Trophoblast cell (in vitro differentiated cells and primary cell): ENCODE data around the gene PIGN.

Experiments used
- DNase-seq, 2 donors: peaks; one replicate each; pipeline ENCODE4 v3.0.0-alpha.2; 2016
- H2AFZ ChIP-seq: 2 replicates; pipeline ENCODE4 v1.6.1; 2013; ENCODE audit warnings: low read length, moderate library complexity, mild to moderate bottlenecking; ENCODE audit not compliant: insufficient read depth, poor library complexity
- H2AK5ac ChIP-seq: 2 replicates; pipeline ENCODE4 v1.6.1; 2013; ENCODE audit warnings: mild to moderate bottlenecking, low read length
- H2BK120ac ChIP-seq: 2 replicates; pipeline ENCODE4 v1.6.1; 2013; ENCODE audit warnings: low read length, mild to moderate bottlenecking, moderate library complexity; ENCODE audit not compliant: insufficient read depth, poor library complexity
- H2BK12ac ChIP-seq: 2 replicates; pipeline ENCODE4 v1.6.1; 2013; ENCODE audit warnings: mild to moderate bottlenecking, low read length, moderate library complexity
- H2BK5ac ChIP-seq: 2 replicates; pipeline ENCODE4 v1.6.1; 2013; ENCODE audit warnings: low read length, low read depth, moderate library complexity, mild to moderate bottlenecking; ENCODE audit not compliant: poor library complexity
- H3K14ac ChIP-seq: 2 replicates; pipeline ENCODE4 v1.6.1; 2013; ENCODE audit warnings: mild to moderate bottlenecking, low read length
- H3K18ac ChIP-seq: 2 replicates; pipeline ENCODE4 v1.6.1; 2013; ENCODE audit warnings: mild to moderate bottlenecking, low read length
- H3K23ac ChIP-seq: 2 replicates; pipeline ENCODE4 v1.6.1; 2013; ENCODE audit warnings: low read length
- H3K27ac ChIP-seq: 2 replicates; pipeline ENCODE4 v1.5.1; 2013; ENCODE audit warnings: low read depth, mild to moderate bottlenecking, inconsistent platforms, low read length, moderate library complexity
- H3K27me3 ChIP-seq: 2 replicates; pipeline ENCODE4 v1.6.1; 2013; ENCODE audit warnings: inconsistent platforms, mild to moderate bottlenecking, low read length, moderate library complexity; ENCODE audit not compliant: insufficient read depth
- H3K36me3 ChIP-seq, 2 experiments: 1 replicate in 1 of 2; 2 replicates in 1 of 2; pipeline ENCODE4 v1.6.1; 2013; ENCODE audit warnings: low read length in 2 of 2, mild to moderate bottlenecking in 2 of 2, moderate library complexity in 1 of 2; ENCODE audit not compliant: insufficient read depth in 2 of 2, control insufficient read depth in 1 of 2
- H3K4ac ChIP-seq: 2 replicates; pipeline ENCODE4 v1.6.1; 2013; ENCODE audit warnings: low read depth, mild to moderate bottlenecking, low read length, moderate library complexity
- H3K4me1 ChIP-seq, 2 experiments: 1 replicate in 1 of 2; 2 replicates in 1 of 2; pipeline ENCODE4 v1.6.1; 2013; ENCODE audit warnings: low read length in 2 of 2, mild to moderate bottlenecking in 2 of 2, moderate library complexity in 1 of 2; ENCODE audit not compliant: insufficient read depth in 2 of 2, control insufficient read depth in 1 of 2
- H3K4me2 ChIP-seq: 2 replicates; pipeline ENCODE4 v1.6.1; 2013; ENCODE audit warnings: inconsistent platforms, mild to moderate bottlenecking, low read length, moderate library complexity
- H3K4me3 ChIP-seq: 2 replicates; pipeline ENCODE4 v1.5.1; 2013; ENCODE audit warnings: mild to moderate bottlenecking, low read depth, low read length, inconsistent platforms
- H3K79me1 ChIP-seq: one replicate; pipeline ENCODE4 v1.6.1; 2013; ENCODE audit warnings: low read length
- H3K79me2 ChIP-seq: 2 replicates; pipeline ENCODE4 v1.6.1; 2013; ENCODE audit warnings: low read length, mild to moderate bottlenecking; ENCODE audit not compliant: control insufficient read depth, insufficient read depth, poor library complexity
- H3K9ac ChIP-seq: 2 replicates; pipeline ENCODE4 v1.6.1; 2013; ENCODE audit warnings: mild to moderate bottlenecking, low read length
- H3K9me3 ChIP-seq: 2 replicates; pipeline ENCODE4 v1.6.1; 2013; ENCODE audit warnings: low read depth, mild to moderate bottlenecking, control low read depth, inconsistent platforms, low read length; ENCODE audit not compliant: insufficient read depth
- H4K12ac ChIP-seq: 2 replicates; pipeline ENCODE4 v1.6.1; 2013; ENCODE audit warnings: low read depth, mild to moderate bottlenecking, low read length, moderate library complexity
- H4K8ac ChIP-seq: 2 replicates; pipeline ENCODE4 v1.6.1; 2013; ENCODE audit warnings: low read depth, mild to moderate bottlenecking, low read length, moderate library complexity
- H4K91ac ChIP-seq: one replicate; pipeline ENCODE4 v1.6.1; 2013; ENCODE audit warnings: low read depth, mild to moderate bottlenecking, low read length, moderate library complexity
- WGBS: extraction: QIAGEN DNeasy Blood & Tissue Kit; methylation state at CpG from one replicate; pipeline ENCODE4 v1.1.7; 2013; ENCODE audit warnings: missing lambda C conversion rate; ENCODE audit not compliant: insufficient read length, insufficient coverage; ENCODE audit errors: extremely low coverage; 5-methylcytosine and 5-hydroxymethylcytosine counted together

PIGN gene

DNA sequence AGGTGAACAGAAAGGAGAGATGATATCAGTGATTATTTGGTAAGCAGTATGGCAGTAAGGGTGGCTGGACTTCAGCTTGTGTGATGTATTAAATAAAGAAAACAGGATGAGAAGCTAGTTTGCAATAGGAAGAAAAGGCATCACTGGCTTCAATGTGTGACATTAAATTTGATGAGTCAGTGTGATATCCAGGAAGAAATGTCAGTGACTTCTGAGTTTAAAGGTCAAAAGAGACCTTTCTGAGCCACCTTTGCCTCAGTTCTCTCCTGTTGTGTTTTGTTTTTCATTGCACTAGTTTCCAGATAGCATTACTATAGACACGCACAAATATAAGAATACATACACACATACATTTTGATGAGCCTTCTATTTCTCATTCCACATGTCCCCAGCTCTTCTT is 105.6 kb downstream of the PIGN start:
- WGBS = no CpG with 5 or more reads among the region's 1 CpG
- Histone ChIP-seq H3K4me3 (no peak overlapping the region), H3K23ac (no peak overlapping the region), H4K91ac (no peak overlapping the region), H3K27me3 (no peaks in the 10 kb centered on the region), H3K9ac (no peak overlapping the region), H3K4ac (no peak overlapping the region), H2AFZ (no peak overlapping the region), H2BK5ac (no peak overlapping the region), H2AK5ac (no peak overlapping the region), H2BK120ac (no peak overlapping the region), H3K4me1 (peaks cover 0 to 2% of the 10 kb centered on the region in 2 experiments), H3K4me2 (no peak overlapping the region), H3K9me3 (no peaks in the 10 kb centered on the region), H4K12ac (no peak overlapping the region), H3K27ac (no peak overlapping the region), H3K36me3 (no peaks in the 10 kb centered on the region), H3K18ac (no peak overlapping the region), H3K79me2 (no peaks in the 10 kb centered on the region), H2BK12ac (no peak overlapping the region), H4K8ac (no peak overlapping the region), H3K14ac (no peak overlapping the region), H3K79me1 (no peaks in the 10 kb centered on the region)
- DNase-seq = no peak

DNA sequence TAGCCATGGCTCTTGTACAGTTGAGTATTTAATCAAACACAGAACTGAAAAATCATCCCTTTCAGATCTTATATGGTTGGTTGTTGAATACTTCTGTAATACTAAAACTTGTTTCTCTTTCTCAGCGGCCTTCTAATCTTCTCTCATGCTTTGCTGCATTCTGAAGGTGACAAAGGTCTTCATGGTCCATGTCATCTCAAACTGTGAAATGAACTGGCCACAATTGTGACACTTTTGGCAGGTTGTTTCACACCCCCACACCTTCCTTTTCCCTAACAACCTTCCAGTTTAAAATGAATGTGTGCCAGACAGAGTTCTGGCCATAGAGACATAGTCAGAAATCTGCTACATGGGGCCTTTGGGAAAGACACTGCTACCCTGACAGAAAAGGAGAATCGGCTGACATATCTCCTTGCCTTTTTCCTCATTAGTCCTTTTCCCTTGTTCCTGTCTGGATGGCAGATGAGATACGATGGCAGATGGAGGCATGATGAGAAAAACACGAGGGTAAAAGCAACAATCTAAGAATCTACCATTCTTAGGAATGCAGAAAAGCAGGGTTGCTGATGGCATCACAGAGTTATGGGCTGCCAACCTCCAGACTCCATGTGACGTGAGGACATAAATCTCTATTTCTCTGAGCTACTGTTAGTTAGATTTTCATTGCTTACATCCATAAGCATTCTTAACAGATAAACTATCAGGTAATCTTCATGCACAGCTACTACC is 106.5 kb downstream of the PIGN start:
- no peaks in the 10 kb centered on the region for H3K27me3 ChIP-seq
- H2BK120ac ChIP-seq = no peak overlapping the region
- H3K23ac ChIP-seq = no peak overlapping the region
- H2AFZ ChIP-seq = no peak overlapping the region
- H3K36me3 ChIP-seq = no peaks in the 10 kb centered on the region
- H3K79me2 ChIP-seq = no peaks in the 10 kb centered on the region
- H3K9me3 ChIP-seq = no peaks in the 10 kb centered on the region
- H3K4ac ChIP-seq = no peak overlapping the region
- H3K27ac ChIP-seq = no peak overlapping the region
- no peak overlapping the region for H3K14ac ChIP-seq
- H3K79me1 ChIP-seq = no peaks in the 10 kb centered on the region
- H4K12ac ChIP-seq = no peak overlapping the region
- H3K18ac ChIP-seq = no peak overlapping the region
- no peak overlapping the region for H2BK12ac ChIP-seq
- peaks cover 0 to 2% of the 10 kb centered on the region in 2 experiments for H3K4me1 ChIP-seq
- no peak overlapping the region for H3K4me3 ChIP-seq
- H4K91ac ChIP-seq = no peak overlapping the region
- no peak overlapping the region for H4K8ac ChIP-seq
- no peak overlapping the region for H3K9ac ChIP-seq
- H3K4me2 ChIP-seq = no peak overlapping the region
- H2BK5ac ChIP-seq = no peak overlapping the region
- no CpG with 5 or more reads among the region's 5 CpGs for WGBS
- no peak overlapping the region for H2AK5ac ChIP-seq
- DNase-seq = peak in 1 of 2 donors; percentile 37

DNA sequence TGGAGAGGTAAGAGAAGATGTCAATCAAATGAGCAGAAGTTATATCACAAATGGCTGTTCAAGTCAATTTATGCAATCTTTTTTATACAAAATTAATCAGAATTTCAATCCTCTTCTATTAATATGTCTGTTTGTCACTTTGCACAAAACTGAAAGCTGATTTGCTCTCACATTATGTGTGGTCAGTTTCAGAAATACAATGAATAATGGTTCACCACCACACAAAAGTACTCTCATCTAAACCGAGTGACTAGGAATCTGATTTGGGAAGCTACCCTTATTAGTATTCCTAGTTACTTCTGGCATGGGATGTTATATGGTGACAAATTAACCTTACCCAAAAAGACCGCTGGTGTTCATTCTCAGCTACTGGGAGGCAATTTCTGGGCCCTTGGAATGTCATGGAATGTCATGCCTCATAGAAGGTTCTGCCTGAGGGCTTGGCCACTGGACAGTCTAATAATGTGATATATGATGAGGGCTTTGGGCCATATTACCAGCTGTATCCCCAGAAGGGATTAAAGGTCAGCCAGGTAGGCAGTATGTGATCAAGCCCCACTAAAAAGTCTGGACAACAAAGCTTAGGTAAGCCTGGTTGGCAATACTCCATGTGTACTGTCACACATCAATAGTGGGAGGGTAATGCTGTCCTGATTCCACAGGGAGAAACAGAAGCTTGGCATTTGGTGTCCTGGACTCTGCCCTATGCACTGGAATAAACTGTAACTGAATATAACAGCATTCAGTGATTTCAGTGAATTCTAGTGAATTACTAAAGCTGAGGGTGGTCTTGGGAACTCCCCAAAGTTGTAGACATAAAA is 113.2 kb downstream of the PIGN start:
- Histone ChIP-seq H2BK12ac (no peak overlapping the region), H3K9ac (no peak overlapping the region), H2AFZ (no peak overlapping the region), H3K27ac (no peak overlapping the region), H3K36me3 (no peaks in the 10 kb centered on the region), H3K4ac (no peak overlapping the region), H3K27me3 (no peaks in the 10 kb centered on the region), H2AK5ac (no peak overlapping the region), H3K79me2 (no peaks in the 10 kb centered on the region), H3K4me3 (no peak overlapping the region), H3K9me3 (no peaks in the 10 kb centered on the region), H2BK120ac (no peak overlapping the region), H4K91ac (no peak overlapping the region), H3K14ac (no peak overlapping the region), H3K18ac (no peak overlapping the region), H3K4me1 (peaks cover 0 to 3% of the 10 kb centered on the region in 2 experiments), H4K12ac (no peak overlapping the region), H3K23ac (no peak overlapping the region), H3K4me2 (no peak overlapping the region), H4K8ac (no peak overlapping the region), H3K79me1 (no peaks in the 10 kb centered on the region), H2BK5ac (no peak overlapping the region)
- WGBS = no CpG with 5 or more reads among the region's 2 CpGs
- peak; percentile 4 to 5 for DNase-seq

DNA sequence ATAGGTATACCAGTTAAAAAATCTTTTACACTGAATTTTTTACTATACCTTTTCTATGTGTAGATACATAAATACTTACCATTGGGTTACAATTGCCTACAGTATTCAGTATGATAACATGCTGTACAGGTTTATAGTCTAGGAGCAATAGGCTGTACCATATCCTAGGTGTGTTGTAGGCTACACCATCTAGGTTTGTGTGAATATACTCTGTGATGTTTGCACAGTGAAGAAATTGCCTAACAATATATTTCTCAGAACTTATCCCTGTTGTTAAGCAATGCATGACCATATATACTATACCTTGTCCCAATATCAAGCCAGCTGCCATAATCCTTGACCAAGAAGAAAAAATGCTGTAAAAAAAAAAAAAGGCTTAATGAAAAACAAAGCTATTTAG is 114.5 kb downstream of the PIGN start:
- DNase-seq = no peak
- Histone ChIP-seq H3K79me1 (no peaks in the 10 kb centered on the region), H3K27ac (no peak overlapping the region), H3K23ac (no peak overlapping the region), H3K27me3 (no peaks in the 10 kb centered on the region), H2BK12ac (no peak overlapping the region), H2AFZ (no peak overlapping the region), H3K36me3 (no peaks in the 10 kb centered on the region), H3K4ac (no peak overlapping the region), H4K8ac (no peak overlapping the region), H3K14ac (no peak overlapping the region), H4K91ac (no peak overlapping the region), H3K4me1 (peaks cover 0 to 3% of the 10 kb centered on the region in 2 experiments), H3K9me3 (no peaks in the 10 kb centered on the region), H3K4me3 (no peak overlapping the region), H3K18ac (no peak overlapping the region), H3K4me2 (no peak overlapping the region), H2BK120ac (no peak overlapping the region), H4K12ac (no peak overlapping the region), H3K79me2 (no peaks in the 10 kb centered on the region), H3K9ac (no peak overlapping the region), H2BK5ac (no peak overlapping the region), H2AK5ac (no peak overlapping the region)
